ENCODE data around the gene ZNF136. TPM values are rescaled to one million over a fixed set of nuclear protein-coding genes. Genes with fewer than 3 reads are reported as not detected.

Gene ZNF136
- total and polyA plus RNA-seq, 2 of the 13 experiments (the other 11 are each of a cell fraction or from before 2014, with no cell fraction given): 2.5 to 10.2 TPM

DNA sequence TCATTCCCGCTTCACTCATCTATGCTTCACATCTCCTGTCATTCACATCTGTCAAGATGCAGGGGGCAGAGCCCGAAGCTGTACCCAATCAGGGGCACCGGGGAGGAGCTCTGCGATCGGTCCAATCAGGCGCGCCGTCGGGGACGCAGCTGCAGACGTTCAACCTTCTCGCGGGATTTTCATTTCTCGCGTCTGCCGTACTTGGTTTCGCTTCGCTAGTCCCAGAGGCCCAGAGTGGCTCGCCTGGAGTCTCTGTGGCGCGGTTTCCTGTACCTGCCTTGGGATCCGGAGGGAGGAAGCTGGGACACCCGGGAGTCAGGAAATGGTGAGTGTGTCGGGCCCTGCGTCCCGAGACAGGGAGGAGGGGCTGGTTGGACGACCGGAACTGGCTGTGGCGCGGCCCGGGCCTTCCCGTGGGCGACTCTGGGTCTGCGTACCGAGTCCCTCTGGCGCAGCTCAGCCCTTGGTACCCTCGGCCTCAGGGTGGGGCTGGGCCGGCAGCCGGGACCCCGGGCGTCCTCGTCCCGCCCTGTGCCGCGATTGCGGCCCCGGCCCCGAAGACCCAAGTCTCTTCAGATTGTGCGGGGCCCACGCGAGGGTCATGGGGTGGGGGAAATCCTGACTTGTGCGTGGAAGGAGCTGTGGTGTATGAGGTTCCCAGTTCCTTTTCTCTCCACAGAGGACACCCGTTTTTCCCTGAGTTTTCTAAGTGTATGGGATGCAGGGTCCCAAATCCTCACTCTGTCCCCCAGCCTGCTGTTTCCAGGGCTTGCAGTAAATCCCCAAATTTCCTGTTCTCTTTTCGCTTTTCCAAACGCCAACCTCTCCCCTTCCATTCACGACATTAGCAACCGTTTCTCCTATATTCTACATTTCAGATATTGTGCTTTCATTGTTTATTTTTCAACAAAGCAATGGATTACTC, at the start of gene ZNF136 (continued):
- TF ChIP-seq ZNF496 (CRISPR knock-in tag; IDR thresholded peaks at IDR 0.05; ENCODE audit: insufficient replicate concordance): no peak
- no peak for TF ChIP-seq ZFP36 (IDR thresholded peaks at IDR 0.05; ENCODE audit: borderline replicate concordance, low read depth, low read length, partially characterized antibody)
- TF ChIP-seq, protein P1, sequence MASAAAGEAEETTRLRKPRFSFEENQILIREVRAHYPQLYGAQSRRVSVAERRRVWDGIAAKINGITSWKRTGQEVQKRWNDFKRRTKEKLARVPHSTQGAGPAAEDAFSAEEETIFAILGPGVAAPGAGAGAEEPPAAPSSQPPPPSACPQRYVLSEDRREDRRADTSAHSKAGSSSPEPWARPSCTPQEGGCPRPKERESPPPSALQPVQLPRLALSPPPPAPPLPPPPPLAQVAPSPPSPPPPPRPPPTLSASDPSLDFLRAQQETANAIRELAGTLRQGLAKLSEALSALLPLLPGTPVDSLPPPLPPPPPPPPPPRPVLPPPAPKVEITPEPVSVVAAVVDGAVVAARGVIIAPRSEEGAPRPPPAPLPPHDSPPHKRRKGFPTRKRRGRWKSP (CRISPR knock-in tag; IDR thresholded peaks at IDR 0.05): peak; percentile 69; the same call in 1 of the 2 replicates
- no peak for TF ChIP-seq ZNF296 (CRISPR knock-in tag; conservative IDR thresholded peaks at IDR 0.05)
- no peak for TF ChIP-seq ZNF468 (CRISPR knock-in tag; IDR thresholded peaks at IDR 0.05)
- peak; percentile 73; the same call in 1 of the 2 replicates for TF ChIP-seq MEIS2 (CRISPR knock-in tag; IDR thresholded peaks at IDR 0.05)
- no peak for TF ChIP-seq JUN (CRISPR knock-in tag; IDR thresholded peaks at IDR 0.05)
- no peak for TF ChIP-seq ELK4 (CRISPR knock-in tag; IDR thresholded peaks at IDR 0.05; ENCODE audit: borderline replicate concordance)
- TF ChIP-seq, protein P2, sequence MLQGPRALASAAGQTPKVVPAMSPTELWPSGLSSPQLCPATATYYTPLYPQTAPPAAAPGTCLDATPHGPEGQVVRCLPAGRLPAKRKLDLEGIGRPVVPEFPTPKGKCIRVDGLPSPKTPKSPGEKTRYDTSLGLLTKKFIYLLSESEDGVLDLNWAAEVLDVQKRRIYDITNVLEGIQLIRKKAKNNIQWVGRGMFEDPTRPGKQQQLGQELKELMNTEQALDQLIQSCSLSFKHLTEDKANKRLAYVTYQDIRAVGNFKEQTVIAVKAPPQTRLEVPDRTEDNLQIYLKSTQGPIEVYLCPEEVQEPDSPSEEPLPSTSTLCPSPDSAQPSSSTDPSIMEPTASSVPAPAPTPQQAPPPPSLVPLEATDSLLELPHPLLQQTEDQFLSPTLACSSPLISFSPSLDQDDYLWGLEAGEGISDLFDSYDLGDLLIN (CRISPR knock-in tag; IDR thresholded peaks at IDR 0.05; ENCODE audit: borderline replicate concordance): no peak
- no peak for TF ChIP-seq MAFG (CRISPR knock-in tag; IDR thresholded peaks at IDR 0.05)
- TF ChIP-seq, protein P3, sequence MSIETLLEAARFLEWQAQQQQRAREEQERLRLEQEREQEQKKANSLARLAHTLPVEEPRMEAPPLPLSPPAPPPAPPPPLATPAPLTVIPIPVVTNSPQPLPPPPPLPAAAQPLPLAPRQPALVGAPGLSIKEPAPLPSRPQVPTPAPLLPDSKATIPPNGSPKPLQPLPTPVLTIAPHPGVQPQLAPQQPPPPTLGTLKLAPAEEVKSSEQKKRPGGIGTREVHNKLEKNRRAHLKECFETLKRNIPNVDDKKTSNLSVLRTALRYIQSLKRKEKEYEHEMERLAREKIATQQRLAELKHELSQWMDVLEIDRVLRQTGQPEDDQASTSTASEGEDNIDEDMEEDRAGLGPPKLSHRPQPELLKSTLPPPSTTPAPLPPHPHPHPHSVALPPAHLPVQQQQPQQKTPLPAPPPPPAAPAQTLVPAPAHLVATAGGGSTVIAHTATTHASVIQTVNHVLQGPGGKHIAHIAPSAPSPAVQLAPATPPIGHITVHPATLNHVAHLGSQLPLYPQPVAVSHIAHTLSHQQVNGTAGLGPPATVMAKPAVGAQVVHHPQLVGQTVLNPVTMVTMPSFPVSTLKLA (IDR thresholded peaks at IDR 0.05): no peak; the same call in 1 of the 2 replicates
- peak; percentile 78; the same call in 1 of the 2 replicates for TF ChIP-seq SPEN (CRISPR knock-in tag; IDR thresholded peaks at IDR 0.05; ENCODE audit: low read depth)
- no peak for TF ChIP-seq KLF15 (CRISPR knock-in tag; IDR thresholded peaks at IDR 0.05; ENCODE audit: borderline replicate concordance)
- TF ChIP-seq ZNF564 (CRISPR knock-in tag; IDR thresholded peaks at IDR 0.05): 0 out of 2 replicates have a peak, but pooled peaks have one; percentile 42
- TF ChIP-seq, protein P4, sequence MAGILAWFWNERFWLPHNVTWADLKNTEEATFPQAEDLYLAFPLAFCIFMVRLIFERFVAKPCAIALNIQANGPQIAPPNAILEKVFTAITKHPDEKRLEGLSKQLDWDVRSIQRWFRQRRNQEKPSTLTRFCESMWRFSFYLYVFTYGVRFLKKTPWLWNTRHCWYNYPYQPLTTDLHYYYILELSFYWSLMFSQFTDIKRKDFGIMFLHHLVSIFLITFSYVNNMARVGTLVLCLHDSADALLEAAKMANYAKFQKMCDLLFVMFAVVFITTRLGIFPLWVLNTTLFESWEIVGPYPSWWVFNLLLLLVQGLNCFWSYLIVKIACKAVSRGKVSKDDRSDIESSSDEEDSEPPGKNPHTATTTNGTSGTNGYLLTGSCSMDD (CRISPR knock-in tag; IDR thresholded peaks at IDR 0.05): no peak; the same call in 1 of the 2 replicates
- no peak for TF ChIP-seq ZNF253 (CRISPR knock-in tag; IDR thresholded peaks at IDR 0.05; ENCODE audit: borderline replicate concordance)
- no peak for TF ChIP-seq SMC3 (IDR thresholded peaks at IDR 0.05; ENCODE audit: low read length)
- peak; percentile 83 for TF ChIP-seq ZNF274 (CRISPR knock-in tag; IDR thresholded peaks at IDR 0.05)
- TF ChIP-seq ZNF781 (CRISPR knock-in tag; IDR thresholded peaks at IDR 0.05; ENCODE audit: borderline replicate concordance, not compliant biosample characterization): peak; percentile 80
- no peak; the same call in 1 of the 2 replicates for TF ChIP-seq ZSCAN12 (CRISPR knock-in tag; IDR thresholded peaks at IDR 0.05)
- TF ChIP-seq ZNF3 (CRISPR knock-in tag; IDR thresholded peaks at IDR 0.05): no peak
- no peak for TF ChIP-seq STAG1 (CRISPR knock-in tag; IDR thresholded peaks at IDR 0.05)
- peak; percentile 81 for TF ChIP-seq THAP11 (CRISPR knock-in tag; IDR thresholded peaks at IDR 0.05)
- no peak for TF ChIP-seq MTF2 (CRISPR knock-in tag; IDR thresholded peaks at IDR 0.05; ENCODE audit: borderline replicate concordance)

Measured in HepG2 (cell line).